WI38 (cell line): Measurements from ENCODE around the gene JUN.
A peak's percentile ranks its signal among the peaks of the same experiment; 100 is the strongest.

Experiments used
- H3K4me3 ChIP-seq: 2 replicates; pipeline ENCODE4 v1.5.1; 2011; ENCODE audit warnings: low read depth, mild to moderate bottlenecking, control low read depth, low read length
- TF ChIP-seq, protein P1 (sequence below): IDR thresholded peaks from 2 replicates; pipeline ENCODE4 v1.5.1; 2012; ENCODE audit warnings: low read depth, mild to moderate bottlenecking, control low read depth, low read length

Gene JUN

DNA sequence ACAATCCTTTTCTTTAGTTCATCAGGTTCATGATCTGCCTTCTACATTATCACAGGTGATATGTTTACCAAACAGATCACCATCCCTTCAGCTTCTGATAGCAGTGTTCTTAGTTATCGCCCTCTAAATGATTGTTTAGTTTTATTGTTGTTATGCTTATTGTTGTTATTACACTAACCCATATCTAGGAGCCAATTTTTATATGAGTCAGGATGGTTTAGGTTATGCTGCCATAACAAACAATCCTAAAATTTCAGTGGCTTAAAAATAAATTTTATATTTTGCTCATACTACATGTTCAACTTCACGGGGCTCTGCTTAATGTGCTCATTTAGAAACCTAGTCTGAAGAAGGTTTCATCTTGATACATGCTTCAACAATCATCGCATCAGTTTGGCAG lies 4.4 kb upstream of the JUN start:
- TF ChIP-seq, protein P1, sequence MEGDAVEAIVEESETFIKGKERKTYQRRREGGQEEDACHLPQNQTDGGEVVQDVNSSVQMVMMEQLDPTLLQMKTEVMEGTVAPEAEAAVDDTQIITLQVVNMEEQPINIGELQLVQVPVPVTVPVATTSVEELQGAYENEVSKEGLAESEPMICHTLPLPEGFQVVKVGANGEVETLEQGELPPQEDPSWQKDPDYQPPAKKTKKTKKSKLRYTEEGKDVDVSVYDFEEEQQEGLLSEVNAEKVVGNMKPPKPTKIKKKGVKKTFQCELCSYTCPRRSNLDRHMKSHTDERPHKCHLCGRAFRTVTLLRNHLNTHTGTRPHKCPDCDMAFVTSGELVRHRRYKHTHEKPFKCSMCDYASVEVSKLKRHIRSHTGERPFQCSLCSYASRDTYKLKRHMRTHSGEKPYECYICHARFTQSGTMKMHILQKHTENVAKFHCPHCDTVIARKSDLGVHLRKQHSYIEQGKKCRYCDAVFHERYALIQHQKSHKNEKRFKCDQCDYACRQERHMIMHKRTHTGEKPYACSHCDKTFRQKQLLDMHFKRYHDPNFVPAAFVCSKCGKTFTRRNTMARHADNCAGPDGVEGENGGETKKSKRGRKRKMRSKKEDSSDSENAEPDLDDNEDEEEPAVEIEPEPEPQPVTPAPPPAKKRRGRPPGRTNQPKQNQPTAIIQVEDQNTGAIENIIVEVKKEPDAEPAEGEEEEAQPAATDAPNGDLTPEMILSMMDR = no peak
- no peak overlapping the region for H3K4me3 ChIP-seq

DNA sequence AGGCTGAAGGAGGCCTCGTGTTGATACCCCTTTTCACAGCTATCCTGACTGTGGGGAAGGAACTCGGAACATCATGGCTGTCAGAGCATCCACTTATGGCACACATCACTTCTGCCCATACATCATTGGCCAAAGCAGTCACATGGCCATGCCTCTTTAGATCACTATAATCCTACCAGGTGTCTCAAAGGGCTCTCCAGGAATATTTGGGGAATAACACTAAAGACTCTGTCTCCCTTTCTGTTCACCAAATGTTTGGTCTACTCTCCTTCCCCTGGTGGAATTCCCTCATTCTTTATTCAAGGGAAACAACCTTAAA lies 3.0 kb upstream of the JUN start:
- TF ChIP-seq, protein P1 = no peak
- no peak overlapping the region for H3K4me3 ChIP-seq

DNA sequence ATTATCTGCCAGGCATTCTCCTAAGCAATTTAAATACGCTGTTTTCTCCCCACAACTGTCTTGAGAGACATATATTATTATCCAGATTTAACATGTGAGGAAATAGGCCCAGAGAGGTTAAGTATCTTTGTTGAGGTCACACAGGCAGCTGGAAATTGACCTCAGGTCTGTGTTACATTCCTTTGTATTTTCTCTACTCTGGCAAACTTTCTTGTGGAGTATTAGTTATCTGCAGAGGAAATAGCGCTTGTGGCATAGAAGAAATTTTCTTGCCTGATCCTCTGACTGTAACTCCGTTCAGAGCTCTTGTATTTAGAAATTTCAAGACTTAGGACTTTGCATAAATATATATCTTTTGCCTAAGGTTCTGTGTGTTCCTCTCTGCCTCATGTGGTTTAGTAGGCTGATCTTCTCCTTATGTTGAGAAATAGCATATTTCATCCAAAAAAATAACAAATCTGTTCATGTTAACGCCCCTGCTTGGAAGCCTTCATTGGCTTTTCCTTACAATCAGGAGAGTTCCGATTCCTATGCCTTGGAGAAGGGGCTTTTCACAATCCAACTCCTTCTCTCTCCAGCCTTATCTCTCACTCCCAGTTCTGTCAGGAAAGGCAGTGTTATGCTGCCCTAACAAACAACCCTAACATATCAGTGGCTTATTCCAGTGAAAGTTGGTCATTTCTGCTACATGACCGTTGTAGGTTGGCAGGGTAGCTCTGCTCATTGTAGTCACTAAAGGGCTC lies 2.5 kb upstream of the JUN start:
- no peak overlapping the region for H3K4me3 ChIP-seq
- TF ChIP-seq, protein P1 = no peak

DNA sequence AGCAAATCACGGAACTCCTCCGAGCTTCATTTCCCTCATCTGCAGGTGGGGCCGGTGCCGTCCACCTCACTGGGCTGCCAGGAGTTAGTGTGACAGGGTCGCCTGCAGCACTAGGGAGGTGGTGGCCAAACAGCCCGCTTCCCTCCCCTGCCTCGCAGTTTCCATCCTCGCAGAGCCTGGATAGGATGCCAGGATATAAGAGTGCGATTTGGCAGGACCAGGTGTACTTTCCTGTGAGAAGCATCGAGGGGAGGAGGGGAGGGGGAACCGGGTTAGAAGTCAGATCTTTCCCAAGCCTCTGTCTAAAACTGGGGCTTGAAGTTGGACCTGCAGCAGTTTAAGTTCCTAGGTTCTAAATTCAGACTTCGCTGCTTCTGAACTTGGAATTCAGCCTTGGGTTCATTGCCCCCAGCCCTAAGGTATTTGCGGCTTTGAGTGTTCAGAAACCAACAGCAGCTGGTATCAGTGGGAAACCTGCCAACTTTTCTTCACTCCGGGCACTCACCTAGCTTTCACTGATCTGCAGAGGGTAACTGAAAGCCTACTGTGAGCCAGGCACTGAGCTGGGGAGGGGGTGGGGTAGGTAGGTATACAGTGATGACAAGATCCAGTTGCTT lies 1.7 kb upstream of the JUN start:
- H3K4me3 ChIP-seq = peak overlapping the region; percentile 81
- TF ChIP-seq, protein P1 = no peak

DNA sequence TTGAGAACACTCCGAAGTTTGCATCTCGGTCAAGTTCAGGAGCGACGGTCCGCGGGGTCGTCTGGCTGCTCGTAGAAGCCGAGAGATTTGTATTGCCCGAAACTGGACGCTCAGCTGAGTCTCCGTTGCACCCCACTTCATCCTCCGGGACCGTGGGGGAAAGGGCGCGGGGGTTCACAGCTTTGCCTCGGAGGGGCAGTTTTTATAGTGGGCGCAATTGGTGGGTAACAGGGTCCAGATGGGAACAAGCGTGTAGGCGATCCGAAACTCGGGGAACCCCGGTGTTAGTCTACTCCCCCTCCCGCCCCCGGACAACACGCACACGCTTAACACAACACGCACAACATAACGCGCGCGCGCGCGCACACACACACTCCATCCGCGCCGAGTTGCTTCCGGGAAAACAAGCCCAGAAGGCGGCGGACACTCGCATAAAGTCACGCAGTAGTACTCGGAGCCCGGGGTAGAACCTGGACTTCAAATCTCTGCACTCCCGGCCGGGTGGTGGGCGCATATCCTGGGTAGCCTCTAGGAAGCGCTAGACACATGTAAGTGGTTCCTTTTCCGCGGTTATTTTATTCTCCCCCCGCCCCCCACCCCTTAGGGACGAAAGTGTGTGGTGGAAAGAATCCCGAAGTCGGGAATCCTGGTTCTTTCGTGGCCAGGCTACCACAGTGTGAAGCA lies 1.1 kb upstream of the JUN start:
- TF ChIP-seq, protein P1 = peak; percentile 63
- H3K4me3 ChIP-seq = peak overlapping the region; percentile 81

DNA sequence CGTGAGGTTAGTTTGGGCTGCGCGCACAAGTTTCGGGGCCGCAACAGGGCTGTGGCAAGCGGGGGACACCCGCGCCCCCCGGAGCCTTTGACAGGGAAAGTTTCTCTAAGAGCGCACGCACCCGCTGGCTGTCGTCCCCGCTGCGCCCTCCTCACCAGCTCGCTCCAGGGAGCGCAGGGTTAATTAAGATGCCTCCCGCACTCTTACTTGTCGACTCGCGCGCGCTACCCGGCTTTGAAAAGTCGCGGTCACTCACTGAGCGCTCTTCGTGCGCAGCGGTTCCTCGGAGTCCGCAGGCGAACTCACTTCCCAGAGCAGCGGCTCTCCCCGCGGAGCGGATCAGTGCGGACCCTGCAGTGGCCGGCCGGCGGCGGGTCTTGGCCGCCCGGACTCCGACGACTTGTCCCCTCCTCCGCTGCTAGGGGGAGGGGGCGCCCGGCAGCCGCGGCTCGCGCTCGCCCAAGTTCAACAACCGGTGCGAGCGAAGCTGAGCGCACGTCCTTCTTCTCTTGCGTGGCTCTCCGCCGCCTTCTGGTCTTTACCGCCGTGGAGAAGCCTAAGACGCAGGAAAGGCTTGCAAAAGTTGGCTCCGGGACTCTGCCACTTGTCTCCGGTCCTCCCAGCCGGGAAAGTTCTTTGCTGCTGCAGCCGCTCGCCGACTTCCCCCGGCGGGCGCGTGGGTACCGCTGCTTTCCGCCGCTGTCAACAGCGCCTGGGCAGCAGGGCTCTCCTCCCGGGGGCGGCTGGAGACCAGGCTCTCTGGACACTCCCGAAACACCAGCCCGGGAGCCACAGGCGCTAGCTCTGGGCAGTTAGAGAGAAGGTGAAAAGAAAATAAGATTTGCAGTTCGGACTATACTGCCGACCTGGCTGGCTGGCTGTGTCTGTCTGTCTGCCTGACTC lies 506 bp downstream of the JUN start:
- TF ChIP-seq, protein P1 = no peak
- peak overlapping the region; percentile 97 for H3K4me3 ChIP-seq
